HepG2 (cell line): ENCODE results near the gene OGFOD3. TPM values are rescaled to one million over a fixed set of nuclear protein-coding genes. Genes with fewer than 3 reads are reported as not detected.

Experiments used
- ARID5B ChIP-seq: IDR thresholded peaks from 2 replicates; pipeline ENCODE4 v1.4.0; 2020; ENCODE audit warnings: mild to moderate bottlenecking, missing genetic modification reagents
- HDAC2 ChIP-seq: sonication (generic); formaldehyde crosslinking; IDR thresholded peaks from 2 replicates; pipeline ENCODE4 v1.4.0; 2020; ENCODE audit warnings: missing genetic modification reagents
- HOXA5 ChIP-seq: sonication (generic); formaldehyde crosslinking; IDR thresholded peaks from 2 replicates; pipeline ENCODE4 v1.4.0; 2020; ENCODE audit warnings: missing genetic modification reagents
- MAZ ChIP-seq, 2 experiments: sonication (generic) in 1 of 2; formaldehyde crosslinking in 1 of 2; IDR thresholded peaks; 2 replicates each; pipeline versions ENCODE4 v1.5.0 to v1.6.1; 2012 to 2020; ENCODE audit warnings: low read depth in 2 of 2, mild to moderate bottlenecking in 2 of 2, borderline replicate concordance in 1 of 2, improper control_type of control experiment in 1 of 2, low read length in 1 of 2, missing genetic modification reagents in 1 of 2, moderate library complexity in 1 of 2
- SOX5 ChIP-seq: IDR thresholded peaks from 2 replicates; pipeline ENCODE4 v1.6.1; 2016; ENCODE audit warnings: borderline replicate concordance
- ZFY ChIP-seq: sonication (generic); formaldehyde crosslinking; IDR thresholded peaks from 2 replicates; pipeline ENCODE4 v1.4.0; 2020; ENCODE audit warnings: missing genetic modification reagents
- ZHX2 ChIP-seq, 2 experiments: sonication (generic) in 1 of 2; formaldehyde crosslinking in 1 of 2; IDR thresholded peaks; 2 replicates each; pipeline versions ENCODE4 v1.6.1 to v1.9.0; 2014 to 2022; ENCODE audit warnings: antibody characterized with exemption in 1 of 2, borderline replicate concordance in 1 of 2, inconsistent platforms in 1 of 2, low read depth in 1 of 2, missing genetic modification reagents in 1 of 2
- ZNF333 ChIP-seq: sonication (generic); formaldehyde crosslinking; IDR thresholded peaks from 2 replicates; pipeline ENCODE4 v1.4.0; 2020; ENCODE audit warnings: mild to moderate bottlenecking, missing genetic modification reagents, borderline replicate concordance
- polyA plus RNA-seq, 8 experiments: library from polyadenylated mRNA; depleted of rRNA in 3 of 8; stranded (reverse) in 7 of 8; unstranded in 1 of 8; fragments of >200 nt; fragmentation: Illumina TruSeq in 4 of 8; extraction: Trizol in 4 of 8; gene quantifications; 2 replicates each; pipeline versions ENCODE4 v1.2.1 to v1.2.3, GENCODE V29; 2011 to 2016; ENCODE audit warnings: low read depth in 4 of 8, missing spikeins in 1 of 8, mixed read lengths in 1 of 8; ENCODE audit not compliant: insufficient read depth in 1 of 8
- total RNA-seq, 5 experiments: library from RNA; depleted of rRNA; stranded (reverse); fragments of >200 nt; fragmentation: Illumina TruSeq; extraction: Trizol; gene quantifications; 2 replicates each; pipeline ENCODE4 v1.2.3, GENCODE V29; 2016; ENCODE audit warnings: low read depth in 1 of 5
- TF ChIP-seq, protein P1 (sequence below): sonication (generic); formaldehyde crosslinking; IDR thresholded peaks from 2 replicates; pipeline ENCODE4 v1.5.0; 2020; ENCODE audit warnings: mild to moderate bottlenecking, missing genetic modification reagents, borderline replicate concordance
- TF ChIP-seq, protein P2 (sequence below): sonication (generic); formaldehyde crosslinking; IDR thresholded peaks from 2 replicates; pipeline ENCODE4 v1.8.0; 2022; ENCODE audit warnings: mild to moderate bottlenecking, missing genetic modification reagents, borderline replicate concordance

OGFOD3 gene
- total and polyA plus RNA-seq, 2 of the 13 experiments (the other 11 are each of a cell fraction or from before 2014, with no cell fraction given) = 40.0 to 42.1 TPM

GRCh38 chr17:82370471-82371332 lies 47.7 kb downstream of the OGFOD3 start (continued):
- TF ChIP-seq ARID5B (CRISPR knock-in tag) (peak; percentile 73), ZNF333 (CRISPR knock-in tag) (peak; percentile 64; the same call in 1 of the 2 replicates), SOX5 (peak; percentile 72; the same call in 1 of the 2 replicates), ZFY (CRISPR knock-in tag) (peak; percentile 71), HOXA5 (CRISPR knock-in tag) (peak; percentile 82), HDAC2 (CRISPR knock-in tag) (peak; percentile 82), MAZ (IDR thresholded peaks at IDR 0.05; ENCODE audit: borderline replicate concordance, low read depth, low read length) (no peak), MAZ (CRISPR knock-in tag; IDR thresholded peaks at IDR 0.05; ENCODE audit: low read depth) (peak; percentile 58; the same call in 1 of the 2 replicates), ZHX2 (IDR thresholded peaks at IDR 0.05; ENCODE audit: low read depth) (peak; percentile 68; the same call in 1 of the 2 replicates), ZHX2 (CRISPR knock-in tag; IDR thresholded peaks at IDR 0.05; ENCODE audit: borderline replicate concordance) (peak; percentile 83; the same call in 1 of the 2 replicates)
- TF ChIP-seq, protein P1, sequence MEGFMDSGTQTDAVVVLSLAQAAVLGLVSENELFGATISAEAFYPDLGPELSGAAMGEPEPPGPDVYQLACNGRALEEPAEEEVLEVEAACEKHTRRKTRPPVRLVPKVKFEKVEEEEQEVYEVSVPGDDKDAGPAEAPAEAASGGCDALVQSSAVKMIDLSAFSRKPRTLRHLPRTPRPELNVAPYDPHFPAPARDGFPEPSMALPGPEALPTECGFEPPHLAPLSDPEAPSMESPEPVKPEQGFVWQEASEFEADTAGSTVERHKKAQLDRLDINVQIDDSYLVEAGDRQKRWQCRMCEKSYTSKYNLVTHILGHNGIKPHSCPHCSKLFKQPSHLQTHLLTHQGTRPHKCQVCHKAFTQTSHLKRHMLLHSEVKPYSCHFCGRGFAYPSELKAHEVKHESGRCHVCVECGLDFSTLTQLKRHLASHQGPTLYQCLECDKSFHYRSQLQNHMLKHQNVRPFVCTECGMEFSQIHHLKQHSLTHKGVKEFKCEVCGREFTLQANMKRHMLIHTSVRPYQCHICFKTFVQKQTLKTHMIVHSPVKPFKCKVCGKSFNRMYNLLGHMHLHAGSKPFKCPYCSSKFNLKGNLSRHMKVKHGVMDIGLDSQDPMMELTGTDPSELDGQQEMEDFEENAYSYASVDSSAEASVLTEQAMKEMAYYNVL = 0 out of 2 replicates have a peak, but pooled peaks have one; percentile 55
- TF ChIP-seq, protein P2, sequence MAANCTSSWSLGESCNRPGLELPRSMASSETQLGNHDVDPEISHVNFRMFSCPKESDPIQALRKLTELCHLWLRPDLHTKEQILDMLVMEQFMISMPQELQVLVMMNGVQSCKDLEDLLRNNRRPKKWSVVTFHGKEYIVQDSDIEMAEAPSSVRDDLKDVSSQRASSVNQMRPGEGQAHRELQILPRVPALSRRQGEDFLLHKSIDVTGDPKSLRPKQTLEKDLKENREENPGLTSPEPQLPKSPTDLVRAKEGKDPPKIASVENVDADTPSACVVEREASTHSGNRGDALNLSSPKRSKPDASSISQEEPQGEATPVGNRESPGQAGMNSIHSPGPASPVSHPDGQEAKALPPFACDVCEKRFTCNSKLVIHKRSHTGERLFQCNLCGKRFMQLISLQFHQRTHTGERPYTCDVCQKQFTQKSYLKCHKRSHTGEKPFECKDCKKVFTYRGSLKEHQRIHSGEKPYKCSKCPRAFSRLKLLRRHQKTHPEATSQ (CRISPR knock-in tag) = 0 out of 2 replicates have a peak, but pooled peaks have one; percentile 63
